ENCODE measurements around the gene FARS2. TPM values are rescaled to one million over a fixed set of nuclear protein-coding genes. Genes with fewer than 3 reads are reported as not detected.

FARS2 gene
- total RNA-seq, 2 experiments from 2014 or later: 13.8 to 14.3 TPM

DNA sequence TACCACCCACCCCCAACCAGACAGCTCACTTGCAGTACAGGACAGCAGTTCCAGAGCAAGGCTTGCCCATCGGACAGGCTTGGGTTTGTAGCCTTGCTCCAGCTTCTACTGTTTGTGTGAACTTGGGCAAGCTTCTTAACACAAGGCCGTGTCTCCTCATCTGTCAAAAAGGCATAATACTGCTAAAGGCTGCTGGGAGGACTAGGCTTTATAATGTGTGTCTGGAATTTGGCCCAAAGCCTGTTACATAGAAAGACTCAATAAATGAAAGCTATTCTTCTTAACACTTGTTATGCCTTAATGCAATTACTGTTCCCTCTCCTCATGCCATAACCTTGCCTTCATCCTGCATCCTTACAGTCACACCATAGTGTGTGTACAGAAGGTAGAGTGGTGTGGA is 44.0 kb upstream of the FARS2 start:
- H3K9me3 ChIP-seq (ENCODE audit: low read length): no peaks in the 10 kb centered on the region
- no TSS peak for BruUV-seq (replicated peaks)
- H3K9me2 ChIP-seq (ENCODE audit: insufficient read depth, low read length): no peaks in the 10 kb centered on the region
- no peaks in the 10 kb centered on the region for H4K20me1 ChIP-seq (ENCODE audit: insufficient read depth, low read length)
- H3K4me3 ChIP-seq (ENCODE audit: low read depth, low read length, poor library complexity, severe bottlenecking): no peak overlapping the region
- no peak for DNase-seq (ENCODE audit: low spot score)
- no peak overlapping the region for H3K27ac ChIP-seq (ENCODE audit: low read depth, low read length, poor library complexity, severe bottlenecking)
- H2AFZ ChIP-seq (ENCODE audit: low read length): no peak overlapping the region
- CTCF ChIA-PET (ENCODE audit: unreplicated experiment): no interaction called here
- no peak overlapping the region for H3K4me2 ChIP-seq (ENCODE audit: low read length)
- H3K4me1 ChIP-seq (ENCODE audit: insufficient read depth, low read length, poor library complexity, severe bottlenecking): peaks cover 2% of the 10 kb centered on the region
- no peak for TF ChIP-seq EZH2phosphoT487 (IDR thresholded peaks at IDR 0.05; ENCODE audit: borderline replicate concordance, low read depth, low read length)
- TF ChIP-seq, protein P1, sequence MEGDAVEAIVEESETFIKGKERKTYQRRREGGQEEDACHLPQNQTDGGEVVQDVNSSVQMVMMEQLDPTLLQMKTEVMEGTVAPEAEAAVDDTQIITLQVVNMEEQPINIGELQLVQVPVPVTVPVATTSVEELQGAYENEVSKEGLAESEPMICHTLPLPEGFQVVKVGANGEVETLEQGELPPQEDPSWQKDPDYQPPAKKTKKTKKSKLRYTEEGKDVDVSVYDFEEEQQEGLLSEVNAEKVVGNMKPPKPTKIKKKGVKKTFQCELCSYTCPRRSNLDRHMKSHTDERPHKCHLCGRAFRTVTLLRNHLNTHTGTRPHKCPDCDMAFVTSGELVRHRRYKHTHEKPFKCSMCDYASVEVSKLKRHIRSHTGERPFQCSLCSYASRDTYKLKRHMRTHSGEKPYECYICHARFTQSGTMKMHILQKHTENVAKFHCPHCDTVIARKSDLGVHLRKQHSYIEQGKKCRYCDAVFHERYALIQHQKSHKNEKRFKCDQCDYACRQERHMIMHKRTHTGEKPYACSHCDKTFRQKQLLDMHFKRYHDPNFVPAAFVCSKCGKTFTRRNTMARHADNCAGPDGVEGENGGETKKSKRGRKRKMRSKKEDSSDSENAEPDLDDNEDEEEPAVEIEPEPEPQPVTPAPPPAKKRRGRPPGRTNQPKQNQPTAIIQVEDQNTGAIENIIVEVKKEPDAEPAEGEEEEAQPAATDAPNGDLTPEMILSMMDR (conservative IDR thresholded peaks at IDR 0.05; ENCODE audit: low read length): no peak
- intact Hi-C loops (cut with micrococcal nuclease; ENCODE audit: unreplicated experiment): loop anchor here (5.0 kb wide), 1 partner anchor 180 kb away; no protein-coding TSS in a partner anchor
- peaks cover 31% of the 10 kb centered on the region; the same call in 1 of the 2 replicates for H3K36me3 ChIP-seq (ENCODE audit: insufficient read depth, low read length)
- POLR2A ChIA-PET: interaction anchor here (0.7 to 1.6 kb wide), 2 partner anchors 10 to 43 kb away, joined by 3 to 4 read pairs; no protein-coding TSS in a partner anchor
- H3K79me2 ChIP-seq (ENCODE audit: insufficient read depth, low read depth, low read length): no peaks in the 10 kb centered on the region

DNA sequence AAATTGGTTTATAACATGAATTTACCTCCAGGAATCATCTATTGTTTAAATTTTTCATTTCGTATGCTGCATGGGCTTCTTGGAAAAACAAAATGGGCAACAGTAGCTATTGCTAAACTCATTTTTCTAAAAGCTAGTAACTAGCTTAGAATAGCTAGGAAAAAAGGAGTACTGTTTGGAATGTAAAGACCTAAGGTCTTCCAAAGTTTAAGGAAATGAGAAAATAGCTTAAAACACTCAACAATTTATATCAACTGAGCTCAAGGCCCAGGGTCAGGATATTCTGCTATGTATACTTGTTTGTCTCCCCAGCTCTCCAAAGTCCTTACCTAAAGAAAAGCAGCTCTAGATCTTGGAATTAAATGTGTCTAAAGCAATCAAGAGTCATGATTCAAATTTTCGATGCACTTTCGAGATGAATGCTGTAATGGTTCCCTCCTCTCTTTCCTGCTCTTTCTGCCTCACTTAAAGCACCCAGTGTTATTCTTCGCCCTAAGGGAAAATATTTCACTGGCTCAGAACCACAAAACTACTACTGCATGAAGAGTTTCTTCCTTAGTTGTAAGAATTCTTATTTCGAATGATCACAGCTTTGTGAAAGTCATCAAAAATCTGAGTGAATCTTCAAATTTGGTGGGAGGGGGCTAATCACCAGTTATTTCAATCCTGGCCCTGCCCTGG is 42.2 kb upstream of the FARS2 start:
- H4K20me1 ChIP-seq (ENCODE audit: insufficient read depth, low read length): no peaks in the 10 kb centered on the region
- H3K4me3 ChIP-seq (ENCODE audit: low read depth, low read length, poor library complexity, severe bottlenecking): no peak overlapping the region
- no peak overlapping the region for H2AFZ ChIP-seq (ENCODE audit: low read length)
- H3K27ac ChIP-seq (ENCODE audit: low read depth, low read length, poor library complexity, severe bottlenecking): no peak overlapping the region
- peaks cover 13% of the 10 kb centered on the region; the same call in 1 of the 2 replicates for H3K36me3 ChIP-seq (ENCODE audit: insufficient read depth, low read length)
- no peak overlapping the region for H3K4me2 ChIP-seq (ENCODE audit: low read length)
- ChIA-PET CTCF (ENCODE audit: unreplicated experiment) (no interaction called here), POLR2A (interaction anchor here (0.9 to 1.6 kb wide), 2 partner anchors 9 to 16 kb away, joined by 3 to 4 read pairs; no protein-coding TSS in a partner anchor)
- DNase-seq (ENCODE audit: low spot score): no peak
- no peaks in the 10 kb centered on the region for H3K4me1 ChIP-seq (ENCODE audit: insufficient read depth, low read length, poor library complexity, severe bottlenecking)
- no peaks in the 10 kb centered on the region for H3K9me2 ChIP-seq (ENCODE audit: insufficient read depth, low read length)
- intact Hi-C loops (cut with micrococcal nuclease; ENCODE audit: unreplicated experiment): loop anchor here (5.0 kb wide), 1 partner anchor 178 kb away; no protein-coding TSS in a partner anchor
- H3K79me2 ChIP-seq (ENCODE audit: insufficient read depth, low read depth, low read length): no peaks in the 10 kb centered on the region
- TF ChIP-seq EZH2phosphoT487 (IDR thresholded peaks at IDR 0.05; ENCODE audit: borderline replicate concordance, low read depth, low read length): no peak
- TF ChIP-seq, protein P1 (conservative IDR thresholded peaks at IDR 0.05; ENCODE audit: low read length): no peak
- no TSS peak for BruUV-seq (replicated peaks)
- no peaks in the 10 kb centered on the region for H3K9me3 ChIP-seq (ENCODE audit: low read length)

DNA sequence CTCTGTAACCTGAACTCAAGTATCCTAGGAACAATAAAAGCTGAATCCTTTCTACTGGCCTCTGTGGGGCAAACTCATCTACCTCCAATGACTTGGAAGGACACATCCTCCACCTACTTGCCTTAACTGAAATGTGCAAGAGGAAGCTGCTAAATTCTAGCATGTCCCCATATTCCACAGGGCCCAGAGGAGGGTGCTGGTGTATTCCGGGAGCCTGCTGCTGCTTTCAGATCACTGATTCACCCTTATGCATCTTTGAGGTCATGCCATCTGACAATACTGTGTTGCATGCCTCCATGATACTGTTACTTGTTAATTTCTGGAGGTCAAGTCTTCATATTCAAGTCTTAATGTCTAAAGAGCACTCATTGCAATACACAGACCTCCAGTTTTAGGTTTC is 40.9 kb upstream of the FARS2 start:
- POLR2A ChIA-PET: interaction anchor here (0.7 kb wide), 1 partner anchor 13 kb away, joined by 3 read pairs; no protein-coding TSS in a partner anchor
- Histone ChIP-seq H4K20me1 (ENCODE audit: insufficient read depth, low read length) (no peaks in the 10 kb centered on the region), H3K36me3 (ENCODE audit: insufficient read depth, low read length) (no peaks in the 10 kb centered on the region; the same call in 1 of the 2 replicates), H3K4me3 (ENCODE audit: low read depth, low read length, poor library complexity, severe bottlenecking) (no peak overlapping the region), H2AFZ (ENCODE audit: low read length) (no peak overlapping the region), H3K79me2 (ENCODE audit: insufficient read depth, low read depth, low read length) (no peaks in the 10 kb centered on the region), H3K27ac (ENCODE audit: low read depth, low read length, poor library complexity, severe bottlenecking) (no peak overlapping the region), H3K4me2 (ENCODE audit: low read length) (no peak overlapping the region), H3K9me2 (ENCODE audit: insufficient read depth, low read length) (no peaks in the 10 kb centered on the region), H3K4me1 (ENCODE audit: insufficient read depth, low read length, poor library complexity, severe bottlenecking) (no peaks in the 10 kb centered on the region), H3K9me3 (ENCODE audit: low read length) (no peaks in the 10 kb centered on the region)
- no TSS peak for BruUV-seq (replicated peaks)
- no peak for TF ChIP-seq EZH2phosphoT487 (IDR thresholded peaks at IDR 0.05; ENCODE audit: borderline replicate concordance, low read depth, low read length)
- TF ChIP-seq, protein P1 (conservative IDR thresholded peaks at IDR 0.05; ENCODE audit: low read length): no peak
- CTCF ChIA-PET (ENCODE audit: unreplicated experiment): interaction anchor here (1.1 kb wide), 1 partner anchor 23 kb away, joined by 3 read pairs; no protein-coding TSS in a partner anchor
- intact Hi-C loops (cut with micrococcal nuclease; ENCODE audit: unreplicated experiment): no loop called here
- no peak for DNase-seq (ENCODE audit: low spot score)
